GM23248 (cell line): Measurements from ENCODE around the gene TMEM191C.
"Not testable (repeated sequence)": the region's sequence is repeated elsewhere in the genome, so short reads cannot be mapped to it uniquely, and the experiment has no call there.

ENCODE experiments used
- EZH2 ChIP-seq: fragments of 200-600 bp; sonication (generic); IDR thresholded peaks from 2 replicates; pipeline ENCODE4 v1.6.1; 2018; ENCODE audit warnings: antibody characterized with exemption, mild to moderate bottlenecking; ENCODE audit not compliant: insufficient read depth, poor library complexity, severe bottlenecking
- EZH2phosphoT487 ChIP-seq: fragments of 200-600 bp; sonication (generic); IDR thresholded peaks from 2 replicates; pipeline ENCODE4 v1.6.1; 2018; ENCODE audit warnings: antibody characterized with exemption, moderate library complexity, mild to moderate bottlenecking, low read depth; ENCODE audit not compliant: insufficient read depth

- not testable (repeated sequence) for TF ChIP-seq EZH2, EZH2phosphoT487
Observed at GRCh38 chr22:21438013-21438412, 29.2 kb upstream of the TMEM191C start.
